Spleen (tissue), 7 donors: ENCODE measurements around the gene GCLM.
A peak's percentile ranks its signal among the peaks of the same experiment; 100 is the strongest.

Experiments used
- POLR2AphosphoS5 ChIP-seq, 3 donors: sonication (generic); formaldehyde crosslinking; IDR thresholded peaks; one replicate each; pipeline ENCODE4 v1.5.1; 2017; ENCODE audit warnings: antibody characterized with exemption in 3 of 3
- TF ChIP-seq, protein P1 (sequence below), 11 experiments: fragments of 200-600 bp in 7 of 11; fragments of 450-650 bp in 4 of 11; sonication (generic) in 4 of 11; IDR thresholded peaks in 8 of 11; conservative IDR thresholded peaks in 3 of 11; 1 replicate in 7 of 11; 2 replicates in 4 of 11; pipeline versions ENCODE4 v1.4.0 to v1.8.0; 2016 to 2021; ENCODE audit warnings: antibody characterized with exemption in 11 of 11, inconsistent platforms in 4 of 11, mild to moderate bottlenecking in 1 of 11
- donor health status: DM: no; HTN: no; CAD: no; lungs with moderate emphysema.
- donor health status: DM: no; HTN: no; CAD: no.
- donor health status: DM: no; HTN: no; CAD: no.

DNA sequence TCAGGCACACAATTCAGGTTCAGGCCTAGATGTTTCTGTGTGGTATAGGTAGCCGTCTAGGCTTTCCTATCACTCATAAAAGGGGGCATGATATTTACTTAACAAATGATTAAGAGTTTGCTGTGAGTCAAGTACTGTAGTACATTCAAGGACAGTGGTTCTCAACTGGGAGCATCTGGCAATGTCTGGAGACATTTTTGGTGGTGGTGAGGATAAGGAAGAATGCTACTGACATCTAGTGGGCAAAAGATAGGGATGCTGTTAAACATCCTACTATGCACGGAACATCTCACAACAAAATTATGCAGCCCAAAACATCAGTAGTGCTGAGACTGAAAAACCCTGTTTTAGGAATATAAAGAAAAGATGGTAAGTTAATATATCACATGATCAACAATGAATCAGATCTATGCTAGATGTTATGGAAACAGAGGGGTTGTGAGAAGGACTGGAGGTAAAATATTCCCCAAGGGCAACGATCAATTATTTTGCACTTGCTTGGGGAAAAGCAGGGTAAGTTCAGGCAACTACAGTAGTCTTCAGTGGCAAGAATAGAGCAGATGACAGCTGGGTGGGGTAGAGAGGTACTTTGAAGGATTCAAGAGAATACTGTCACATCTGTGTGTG is 35.1 kb downstream of the GCLM start:
- TF ChIP-seq, protein P1, sequence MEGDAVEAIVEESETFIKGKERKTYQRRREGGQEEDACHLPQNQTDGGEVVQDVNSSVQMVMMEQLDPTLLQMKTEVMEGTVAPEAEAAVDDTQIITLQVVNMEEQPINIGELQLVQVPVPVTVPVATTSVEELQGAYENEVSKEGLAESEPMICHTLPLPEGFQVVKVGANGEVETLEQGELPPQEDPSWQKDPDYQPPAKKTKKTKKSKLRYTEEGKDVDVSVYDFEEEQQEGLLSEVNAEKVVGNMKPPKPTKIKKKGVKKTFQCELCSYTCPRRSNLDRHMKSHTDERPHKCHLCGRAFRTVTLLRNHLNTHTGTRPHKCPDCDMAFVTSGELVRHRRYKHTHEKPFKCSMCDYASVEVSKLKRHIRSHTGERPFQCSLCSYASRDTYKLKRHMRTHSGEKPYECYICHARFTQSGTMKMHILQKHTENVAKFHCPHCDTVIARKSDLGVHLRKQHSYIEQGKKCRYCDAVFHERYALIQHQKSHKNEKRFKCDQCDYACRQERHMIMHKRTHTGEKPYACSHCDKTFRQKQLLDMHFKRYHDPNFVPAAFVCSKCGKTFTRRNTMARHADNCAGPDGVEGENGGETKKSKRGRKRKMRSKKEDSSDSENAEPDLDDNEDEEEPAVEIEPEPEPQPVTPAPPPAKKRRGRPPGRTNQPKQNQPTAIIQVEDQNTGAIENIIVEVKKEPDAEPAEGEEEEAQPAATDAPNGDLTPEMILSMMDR (IDR thresholded peaks at IDR 0.05 in 8 of 11, conservative IDR thresholded peaks at IDR 0.05 in 3 of 11) = peak in 8 of 11 experiments; percentile 9 to 66 (median 38)
- no peak for TF ChIP-seq POLR2AphosphoS5 (IDR thresholded peaks at IDR 0.05)
